Measurements from ENCODE around the gene GNPTG.

GNPTG gene

GRCh38 chr16:1381612-1382406 is 30.1 kb downstream of the GNPTG start:
- Histone ChIP-seq H3K36me3 (ENCODE audit: control insufficient read depth, insufficient read depth, low read length) (peaks cover 24% of the 10 kb centered on the region), H3K4me1 (ENCODE audit: control insufficient read depth, insufficient read depth, low read length, poor library complexity, severe bottlenecking) (peaks cover 9% of the 10 kb centered on the region), H3K27me3 (replicated peaks; ENCODE audit: control insufficient read depth, insufficient read depth, low read length, poor library complexity, severe bottlenecking) (no peaks in the 10 kb centered on the region), H3K4me3 (ENCODE audit: insufficient read depth, low read depth, low read length, poor library complexity, severe bottlenecking) (no peak overlapping the region), H3K9me3 (ENCODE audit: control insufficient read depth, low read length) (no peaks in the 10 kb centered on the region), H3K27ac (ENCODE audit: insufficient read depth, low read length, poor library complexity, severe bottlenecking) (no peak overlapping the region)
- no peak for DNase-seq

GRCh38 chr16:1383556-1383955 is 31.8 kb downstream of the GNPTG start:
- Histone ChIP-seq H3K27ac (ENCODE audit: insufficient read depth, low read length, poor library complexity, severe bottlenecking) (no peak overlapping the region), H3K9me3 (ENCODE audit: control insufficient read depth, low read length) (no peaks in the 10 kb centered on the region), H3K36me3 (ENCODE audit: control insufficient read depth, insufficient read depth, low read length) (peaks cover 24% of the 10 kb centered on the region), H3K4me1 (ENCODE audit: control insufficient read depth, insufficient read depth, low read length, poor library complexity, severe bottlenecking) (peaks cover 8% of the 10 kb centered on the region), H3K27me3 (replicated peaks; ENCODE audit: control insufficient read depth, insufficient read depth, low read length, poor library complexity, severe bottlenecking) (no peaks in the 10 kb centered on the region), H3K4me3 (ENCODE audit: insufficient read depth, low read depth, low read length, poor library complexity, severe bottlenecking) (no peak overlapping the region)
- no peak for DNase-seq

GRCh38 chr16:1385232-1385631 is 33.5 kb downstream of the GNPTG start:
- Histone ChIP-seq H3K36me3 (ENCODE audit: control insufficient read depth, insufficient read depth, low read length) (peaks cover 35% of the 10 kb centered on the region), H3K4me1 (ENCODE audit: control insufficient read depth, insufficient read depth, low read length, poor library complexity, severe bottlenecking) (no peaks in the 10 kb centered on the region)

GRCh38 chr16:1387331-1387730 is 35.6 kb downstream of the GNPTG start:
- DNase-seq = no peak
- Histone ChIP-seq H3K4me1 (ENCODE audit: control insufficient read depth, insufficient read depth, low read length, poor library complexity, severe bottlenecking) (no peaks in the 10 kb centered on the region), H3K9me3 (ENCODE audit: control insufficient read depth, low read length) (no peaks in the 10 kb centered on the region), H3K36me3 (ENCODE audit: control insufficient read depth, insufficient read depth, low read length) (peaks cover 35% of the 10 kb centered on the region), H3K27ac (ENCODE audit: insufficient read depth, low read length, poor library complexity, severe bottlenecking) (no peak overlapping the region), H3K4me3 (ENCODE audit: insufficient read depth, low read depth, low read length, poor library complexity, severe bottlenecking) (no peak overlapping the region), H3K27me3 (replicated peaks; ENCODE audit: control insufficient read depth, insufficient read depth, low read length, poor library complexity, severe bottlenecking) (no peaks in the 10 kb centered on the region)

More at GRCh38 chr16:1385232-1385631, 33.5 kb downstream of the GNPTG start:
- no peak for DNase-seq
- no peak overlapping the region for H3K4me3 ChIP-seq (ENCODE audit: insufficient read depth, low read depth, low read length, poor library complexity, severe bottlenecking)
- no peaks in the 10 kb centered on the region for H3K9me3 ChIP-seq (ENCODE audit: control insufficient read depth, low read length)
- H3K27ac ChIP-seq (ENCODE audit: insufficient read depth, low read length, poor library complexity, severe bottlenecking) = no peak overlapping the region
- H3K27me3 ChIP-seq (replicated peaks; ENCODE audit: control insufficient read depth, insufficient read depth, low read length, poor library complexity, severe bottlenecking) = no peaks in the 10 kb centered on the region

GRCh38 chr16:1389762-1390161 is 38.0 kb downstream of the GNPTG start:
- Histone ChIP-seq H3K4me1 (ENCODE audit: control insufficient read depth, insufficient read depth, low read length, poor library complexity, severe bottlenecking) (no peaks in the 10 kb centered on the region), H3K27ac (ENCODE audit: insufficient read depth, low read length, poor library complexity, severe bottlenecking) (no peak overlapping the region), H3K36me3 (ENCODE audit: control insufficient read depth, insufficient read depth, low read length) (peaks cover 46% of the 10 kb centered on the region), H3K27me3 (replicated peaks; ENCODE audit: control insufficient read depth, insufficient read depth, low read length, poor library complexity, severe bottlenecking) (no peaks in the 10 kb centered on the region), H3K4me3 (ENCODE audit: insufficient read depth, low read depth, low read length, poor library complexity, severe bottlenecking) (no peak overlapping the region), H3K9me3 (ENCODE audit: control insufficient read depth, low read length) (no peaks in the 10 kb centered on the region)
- DNase-seq = no peak

GRCh38 chr16:1390239-1390779 is 38.6 kb downstream of the GNPTG start:
- H3K36me3 ChIP-seq (ENCODE audit: control insufficient read depth, insufficient read depth, low read length) = peaks cover 46% of the 10 kb centered on the region

GRCh38 chr16:1392826-1393225 is 41.1 kb downstream of the GNPTG start:
- H3K27ac ChIP-seq (ENCODE audit: insufficient read depth, low read length, poor library complexity, severe bottlenecking) = no peak overlapping the region
- H3K9me3 ChIP-seq (ENCODE audit: control insufficient read depth, low read length) = no peaks in the 10 kb centered on the region
- H3K4me3 ChIP-seq (ENCODE audit: insufficient read depth, low read depth, low read length, poor library complexity, severe bottlenecking) = no peak overlapping the region
- peaks cover 48% of the 10 kb centered on the region for H3K36me3 ChIP-seq (ENCODE audit: control insufficient read depth, insufficient read depth, low read length)
- no peaks in the 10 kb centered on the region for H3K4me1 ChIP-seq (ENCODE audit: control insufficient read depth, insufficient read depth, low read length, poor library complexity, severe bottlenecking)
- no peak for DNase-seq
- no peaks in the 10 kb centered on the region for H3K27me3 ChIP-seq (replicated peaks; ENCODE audit: control insufficient read depth, insufficient read depth, low read length, poor library complexity, severe bottlenecking)

More at GRCh38 chr16:1390239-1390779, 38.6 kb downstream of the GNPTG start:
- H3K27me3 ChIP-seq (replicated peaks; ENCODE audit: control insufficient read depth, insufficient read depth, low read length, poor library complexity, severe bottlenecking) = no peaks in the 10 kb centered on the region
- no peak for DNase-seq
- H3K27ac ChIP-seq (ENCODE audit: insufficient read depth, low read length, poor library complexity, severe bottlenecking) = no peak overlapping the region
- H3K9me3 ChIP-seq (ENCODE audit: control insufficient read depth, low read length) = no peaks in the 10 kb centered on the region
- H3K4me1 ChIP-seq (ENCODE audit: control insufficient read depth, insufficient read depth, low read length, poor library complexity, severe bottlenecking) = no peaks in the 10 kb centered on the region
- no peak overlapping the region for H3K4me3 ChIP-seq (ENCODE audit: insufficient read depth, low read depth, low read length, poor library complexity, severe bottlenecking)

GRCh38 chr16:1393613-1394176 is 42.0 kb downstream of the GNPTG start:
- Histone ChIP-seq H3K4me1 (ENCODE audit: control insufficient read depth, insufficient read depth, low read length, poor library complexity, severe bottlenecking) (no peaks in the 10 kb centered on the region), H3K9me3 (ENCODE audit: control insufficient read depth, low read length) (no peaks in the 10 kb centered on the region), H3K27me3 (replicated peaks; ENCODE audit: control insufficient read depth, insufficient read depth, low read length, poor library complexity, severe bottlenecking) (no peaks in the 10 kb centered on the region), H3K4me3 (ENCODE audit: insufficient read depth, low read depth, low read length, poor library complexity, severe bottlenecking) (no peak overlapping the region), H3K27ac (ENCODE audit: insufficient read depth, low read length, poor library complexity, severe bottlenecking) (no peak overlapping the region), H3K36me3 (ENCODE audit: control insufficient read depth, insufficient read depth, low read length) (peaks cover 57% of the 10 kb centered on the region)
- no peak for DNase-seq

GRCh38 chr16:1394367-1394951 is 42.7 kb downstream of the GNPTG start:
- Histone ChIP-seq H3K4me3 (ENCODE audit: insufficient read depth, low read depth, low read length, poor library complexity, severe bottlenecking) (no peak overlapping the region), H3K4me1 (ENCODE audit: control insufficient read depth, insufficient read depth, low read length, poor library complexity, severe bottlenecking) (no peaks in the 10 kb centered on the region), H3K27me3 (replicated peaks; ENCODE audit: control insufficient read depth, insufficient read depth, low read length, poor library complexity, severe bottlenecking) (no peaks in the 10 kb centered on the region), H3K36me3 (ENCODE audit: control insufficient read depth, insufficient read depth, low read length) (peaks cover 60% of the 10 kb centered on the region), H3K27ac (ENCODE audit: insufficient read depth, low read length, poor library complexity, severe bottlenecking) (no peak overlapping the region), H3K9me3 (ENCODE audit: control insufficient read depth, low read length) (no peaks in the 10 kb centered on the region)
- DNase-seq = no peak
